ENCODE results near the gene PAPPA. TPM values are rescaled to one million over a fixed set of nuclear protein-coding genes. Genes with fewer than 3 reads are reported as not detected.

The PAPPA gene
- total RNA-seq, 1 donor from 2014 or later, result 172 TPM

- Histone ChIP-seq H3K4me1 (ENCODE audit: insufficient read depth, low read length) (peaks cover 4% of the 10 kb centered on the region), H3K36me3 (ENCODE audit: insufficient read depth, low read length) (no peaks in the 10 kb centered on the region), H3K79me2 (ENCODE audit: insufficient read depth, low read length) (no peaks in the 10 kb centered on the region), H3K27ac (ENCODE audit: low read depth, low read length) (no peak overlapping the region), H3K27me3 (ENCODE audit: insufficient read depth, low read length) (no peaks in the 10 kb centered on the region), H3K4me3 (ENCODE audit: insufficient read depth, low read depth, low read length) (no peak overlapping the region), H4K20me1 (ENCODE audit: insufficient read depth, low read length) (no peaks in the 10 kb centered on the region), H3K4me2 (ENCODE audit: low read length) (no peak overlapping the region), H3K9me3 (ENCODE audit: insufficient read depth, low read depth, low read length) (no peaks in the 10 kb centered on the region), H3K9ac (ENCODE audit: low read length) (no peak overlapping the region), H2AFZ (ENCODE audit: low read depth, low read length) (no peak overlapping the region)
- H3K4me3 Mint-ChIP-seq (ENCODE audit: unreplicated experiment), result no peak overlapping the region
- DNase-seq (ENCODE audit: low read depth) (no peak), FAIRE-seq (peak; percentile 20)
- TF ChIP-seq, protein P1, sequence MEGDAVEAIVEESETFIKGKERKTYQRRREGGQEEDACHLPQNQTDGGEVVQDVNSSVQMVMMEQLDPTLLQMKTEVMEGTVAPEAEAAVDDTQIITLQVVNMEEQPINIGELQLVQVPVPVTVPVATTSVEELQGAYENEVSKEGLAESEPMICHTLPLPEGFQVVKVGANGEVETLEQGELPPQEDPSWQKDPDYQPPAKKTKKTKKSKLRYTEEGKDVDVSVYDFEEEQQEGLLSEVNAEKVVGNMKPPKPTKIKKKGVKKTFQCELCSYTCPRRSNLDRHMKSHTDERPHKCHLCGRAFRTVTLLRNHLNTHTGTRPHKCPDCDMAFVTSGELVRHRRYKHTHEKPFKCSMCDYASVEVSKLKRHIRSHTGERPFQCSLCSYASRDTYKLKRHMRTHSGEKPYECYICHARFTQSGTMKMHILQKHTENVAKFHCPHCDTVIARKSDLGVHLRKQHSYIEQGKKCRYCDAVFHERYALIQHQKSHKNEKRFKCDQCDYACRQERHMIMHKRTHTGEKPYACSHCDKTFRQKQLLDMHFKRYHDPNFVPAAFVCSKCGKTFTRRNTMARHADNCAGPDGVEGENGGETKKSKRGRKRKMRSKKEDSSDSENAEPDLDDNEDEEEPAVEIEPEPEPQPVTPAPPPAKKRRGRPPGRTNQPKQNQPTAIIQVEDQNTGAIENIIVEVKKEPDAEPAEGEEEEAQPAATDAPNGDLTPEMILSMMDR (IDR thresholded peaks at IDR 0.05; ENCODE audit: insufficient read depth, low read depth, low read length), result no peak
- no peak for TF ChIP-seq EZH2 (IDR thresholded peaks at IDR 0.05; ENCODE audit: insufficient read depth, low read length)
- H3K36me3 Mint-ChIP-seq (ENCODE audit: low read depth, unreplicated experiment), result no peaks in the 10 kb centered on the region
- no peak overlapping the region for H3K27ac Mint-ChIP-seq (ENCODE audit: unreplicated experiment)
- H3K9me3 Mint-ChIP-seq (ENCODE audit: unreplicated experiment), result no peaks in the 10 kb centered on the region
- peaks cover 21% of the 10 kb centered on the region for H3K4me1 Mint-ChIP-seq (ENCODE audit: low read depth, unreplicated experiment)
- H3K27me3 Mint-ChIP-seq (ENCODE audit: low read depth, unreplicated experiment), result no peaks in the 10 kb centered on the region
Measured at GRCh38 chr9:116112236-116112635, 41.4 kb upstream of the PAPPA start.

- H3K27me3 Mint-ChIP-seq (ENCODE audit: low read depth, unreplicated experiment), result no peaks in the 10 kb centered on the region
- TF ChIP-seq EZH2 (IDR thresholded peaks at IDR 0.05; ENCODE audit: insufficient read depth, low read length), result no peak
- TF ChIP-seq, protein P1 (IDR thresholded peaks at IDR 0.05; ENCODE audit: insufficient read depth, low read depth, low read length), result no peak
- DNase-seq (ENCODE audit: low read depth), result peak; percentile 78
- no peaks in the 10 kb centered on the region for H3K27me3 ChIP-seq (ENCODE audit: insufficient read depth, low read length)
- H3K4me3 Mint-ChIP-seq (ENCODE audit: unreplicated experiment), result no peak overlapping the region
- peaks cover 4% of the 10 kb centered on the region for H3K4me1 ChIP-seq (ENCODE audit: insufficient read depth, low read length)
- H3K36me3 Mint-ChIP-seq (ENCODE audit: low read depth, unreplicated experiment), result no peaks in the 10 kb centered on the region
- peak overlapping the region; percentile 55 for H3K4me2 ChIP-seq (ENCODE audit: low read length)
- H3K27ac Mint-ChIP-seq (ENCODE audit: unreplicated experiment), result peak overlapping the region; percentile 92
- H3K4me1 Mint-ChIP-seq (ENCODE audit: low read depth, unreplicated experiment), result peaks cover 21% of the 10 kb centered on the region
- H3K36me3 ChIP-seq (ENCODE audit: insufficient read depth, low read length), result no peaks in the 10 kb centered on the region
- no peak overlapping the region for H3K27ac ChIP-seq (ENCODE audit: low read depth, low read length)
- peaks cover 3% of the 10 kb centered on the region for H3K9me3 Mint-ChIP-seq (ENCODE audit: unreplicated experiment)
- no peaks in the 10 kb centered on the region for H3K9me3 ChIP-seq (ENCODE audit: insufficient read depth, low read depth, low read length)
- H3K4me3 ChIP-seq (ENCODE audit: insufficient read depth, low read depth, low read length), result no peak overlapping the region
- H3K9ac ChIP-seq (ENCODE audit: low read length), result no peak overlapping the region
- no peaks in the 10 kb centered on the region for H3K79me2 ChIP-seq (ENCODE audit: insufficient read depth, low read length)
- no peaks in the 10 kb centered on the region for H4K20me1 ChIP-seq (ENCODE audit: insufficient read depth, low read length)
- FAIRE-seq, result no peak
- peak overlapping the region; percentile 38 for H2AFZ ChIP-seq (ENCODE audit: low read depth, low read length)
Measured at GRCh38 chr9:116115761-116116353, 37.7 kb upstream of the PAPPA start.

DNA sequence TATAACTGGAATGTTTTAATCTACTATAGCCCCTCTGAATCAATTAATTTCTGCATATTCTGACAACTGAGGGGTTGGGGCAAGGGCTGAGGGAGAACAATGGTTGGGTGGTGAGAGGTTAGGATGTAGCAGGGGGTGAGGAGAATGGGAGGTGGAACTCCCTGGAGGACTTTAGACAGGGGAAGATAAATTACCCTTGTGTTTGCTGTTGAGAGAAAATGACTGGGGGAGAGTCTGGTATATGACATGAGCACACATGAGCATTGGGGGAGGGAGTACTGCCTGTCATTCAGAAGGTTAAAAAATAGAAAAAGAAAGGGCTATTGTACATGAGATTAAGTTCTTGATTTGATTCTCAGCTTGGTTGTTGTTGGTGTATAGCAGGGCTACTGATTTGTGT, 37.2 kb upstream of the PAPPA start:
- DNase-seq (ENCODE audit: low read depth) (no peak), FAIRE-seq (no peak)
- Histone ChIP-seq H2AFZ (ENCODE audit: low read depth, low read length) (no peak overlapping the region), H3K27me3 (ENCODE audit: insufficient read depth, low read length) (no peaks in the 10 kb centered on the region), H3K9me3 (ENCODE audit: insufficient read depth, low read depth, low read length) (no peaks in the 10 kb centered on the region), H3K4me1 (ENCODE audit: insufficient read depth, low read length) (peaks cover 4% of the 10 kb centered on the region), H3K4me3 (ENCODE audit: insufficient read depth, low read depth, low read length) (no peak overlapping the region), H4K20me1 (ENCODE audit: insufficient read depth, low read length) (no peaks in the 10 kb centered on the region), H3K36me3 (ENCODE audit: insufficient read depth, low read length) (no peaks in the 10 kb centered on the region), H3K27ac (ENCODE audit: low read depth, low read length) (no peak overlapping the region), H3K4me2 (ENCODE audit: low read length) (peak overlapping the region; percentile 55), H3K9ac (ENCODE audit: low read length) (no peak overlapping the region), H3K79me2 (ENCODE audit: insufficient read depth, low read length) (no peaks in the 10 kb centered on the region)
- H3K4me1 Mint-ChIP-seq (ENCODE audit: low read depth, unreplicated experiment), result peaks cover 21% of the 10 kb centered on the region
- H3K36me3 Mint-ChIP-seq (ENCODE audit: low read depth, unreplicated experiment), result no peaks in the 10 kb centered on the region
- TF ChIP-seq EZH2 (IDR thresholded peaks at IDR 0.05; ENCODE audit: insufficient read depth, low read length), result no peak
- TF ChIP-seq, protein P1 (IDR thresholded peaks at IDR 0.05; ENCODE audit: insufficient read depth, low read depth, low read length), result no peak
- H3K27ac Mint-ChIP-seq (ENCODE audit: unreplicated experiment), result peak overlapping the region; percentile 92
- no peaks in the 10 kb centered on the region for H3K27me3 Mint-ChIP-seq (ENCODE audit: low read depth, unreplicated experiment)
- peaks cover 6% of the 10 kb centered on the region for H3K9me3 Mint-ChIP-seq (ENCODE audit: unreplicated experiment)
- H3K4me3 Mint-ChIP-seq (ENCODE audit: unreplicated experiment), result no peak overlapping the region
